ENCODE results near the gene SLC6A13. TPM values are rescaled to one million over a fixed set of nuclear protein-coding genes. Genes with fewer than 3 reads are reported as not detected.

The SLC6A13 gene
- total RNA-seq, 1 experiment from 2014 or later: not detected

DNA sequence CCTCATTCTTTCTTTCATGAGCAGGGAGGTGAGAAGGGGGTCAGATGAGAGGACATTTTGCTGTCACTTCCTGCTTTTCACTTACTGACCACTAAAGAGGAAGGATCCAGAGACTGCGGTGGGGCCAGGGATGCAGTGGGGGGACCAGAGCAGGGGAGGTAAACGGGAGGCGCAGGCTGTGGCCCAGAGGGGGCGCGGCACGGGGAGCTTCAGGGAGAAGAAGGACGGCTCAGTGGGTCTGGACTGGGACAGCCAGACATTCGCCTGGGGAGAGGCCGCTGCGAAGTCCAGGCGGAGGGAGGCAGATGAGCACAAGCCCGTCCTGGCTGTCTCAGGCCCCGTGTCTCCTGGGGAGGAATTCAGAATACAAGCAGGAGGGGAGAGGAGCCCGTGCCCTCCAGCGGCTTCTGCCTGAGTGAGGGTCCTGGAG lies 89.9 kb downstream of the SLC6A13 start:
- Histone ChIP-seq H3K23ac (ENCODE audit: insufficient read length, low read depth, low read length) (no peak overlapping the region), H3K9me3 (ENCODE audit: control insufficient read depth, low read depth, low read length) (no peaks in the 10 kb centered on the region), H2BK20ac (ENCODE audit: low read depth, low read length, poor library complexity, severe bottlenecking) (no peak overlapping the region), H2BK12ac (ENCODE audit: insufficient read length, low read depth, low read length) (no peak overlapping the region), H2BK120ac (ENCODE audit: low read depth, low read length, poor library complexity, severe bottlenecking) (no peak overlapping the region), H3K4ac (ENCODE audit: low read depth, low read length) (no peak overlapping the region), H3K14ac (ENCODE audit: insufficient read depth, low read length) (no peak overlapping the region), H3K4me1 (ENCODE audit: insufficient read depth, low read length) (peaks cover 6% of the 10 kb centered on the region; the same call in 1 of the 2 replicates), H4K5ac (ENCODE audit: insufficient read length, low read depth, low read length) (no peak overlapping the region), H3K79me1 (ENCODE audit: insufficient read depth, low read depth, low read length, poor library complexity, severe bottlenecking) (no peaks in the 10 kb centered on the region), H2BK5ac (ENCODE audit: insufficient read length, low read length) (no peak overlapping the region), H2BK15ac (ENCODE audit: low read depth, low read length) (no peak overlapping the region), H2AK5ac (ENCODE audit: insufficient read length, low read length) (no peak overlapping the region), H3K9ac (ENCODE audit: extremely low read depth, insufficient read length, low read length) (no peak overlapping the region), H2AFZ (ENCODE audit: low read length) (no peak overlapping the region), H3T11ph (ENCODE audit: low read length) (no peak overlapping the region), H3K18ac (ENCODE audit: insufficient read length, low read depth, low read length) (no peak overlapping the region), H4K20me1 (ENCODE audit: control insufficient read depth, insufficient read depth, insufficient read length) (no peaks in the 10 kb centered on the region), H4K8ac (replicated peaks; ENCODE audit: insufficient read length, low read depth, low read length) (no peak overlapping the region), H3K23me2 (ENCODE audit: insufficient read length, low read depth, low read length, poor library complexity, severe bottlenecking) (no peaks in the 10 kb centered on the region), H4K91ac (ENCODE audit: insufficient read length, low read depth, low read length) (no peak overlapping the region), H3K27me3 (ENCODE audit: insufficient read depth, low read length) (no peaks in the 10 kb centered on the region), H3K27ac (ENCODE audit: insufficient read length, low read depth, low read length) (no peak overlapping the region), H3K56ac (ENCODE audit: insufficient read length, low read depth, low read length) (no peak overlapping the region), H3K79me2 (ENCODE audit: insufficient read depth, low read length) (no peaks in the 10 kb centered on the region), H3K4me2 (ENCODE audit: insufficient read depth, insufficient read length, low read length) (no peak overlapping the region)
- no peak overlapping the region; a peak in 1 of 5 replicates for H3K4me3 Mint-ChIP-seq
- TF ChIP-seq, protein P1, sequence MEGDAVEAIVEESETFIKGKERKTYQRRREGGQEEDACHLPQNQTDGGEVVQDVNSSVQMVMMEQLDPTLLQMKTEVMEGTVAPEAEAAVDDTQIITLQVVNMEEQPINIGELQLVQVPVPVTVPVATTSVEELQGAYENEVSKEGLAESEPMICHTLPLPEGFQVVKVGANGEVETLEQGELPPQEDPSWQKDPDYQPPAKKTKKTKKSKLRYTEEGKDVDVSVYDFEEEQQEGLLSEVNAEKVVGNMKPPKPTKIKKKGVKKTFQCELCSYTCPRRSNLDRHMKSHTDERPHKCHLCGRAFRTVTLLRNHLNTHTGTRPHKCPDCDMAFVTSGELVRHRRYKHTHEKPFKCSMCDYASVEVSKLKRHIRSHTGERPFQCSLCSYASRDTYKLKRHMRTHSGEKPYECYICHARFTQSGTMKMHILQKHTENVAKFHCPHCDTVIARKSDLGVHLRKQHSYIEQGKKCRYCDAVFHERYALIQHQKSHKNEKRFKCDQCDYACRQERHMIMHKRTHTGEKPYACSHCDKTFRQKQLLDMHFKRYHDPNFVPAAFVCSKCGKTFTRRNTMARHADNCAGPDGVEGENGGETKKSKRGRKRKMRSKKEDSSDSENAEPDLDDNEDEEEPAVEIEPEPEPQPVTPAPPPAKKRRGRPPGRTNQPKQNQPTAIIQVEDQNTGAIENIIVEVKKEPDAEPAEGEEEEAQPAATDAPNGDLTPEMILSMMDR (conservative IDR thresholded peaks at IDR 0.05): no peak
- no peak for DNase-seq
- no peak overlapping the region for H3K27ac Mint-ChIP-seq
- WGBS (ENCODE audit: extremely low coverage, insufficient read length, low lambda C conversion rate): no CpG with 5 or more reads among the region's 15 CpGs
- no peaks in the 10 kb centered on the region; a peak in 2 of 7 replicates for H3K36me3 Mint-ChIP-seq (ENCODE audit: insufficient read depth in 1 of 3, low read depth in 3 of 3)
- no peaks in the 10 kb centered on the region for H3K9me3 Mint-ChIP-seq
- H3K4me1 Mint-ChIP-seq: peaks cover 40 to 64% of the 10 kb centered on the region in 2 experiments
- H3K27me3 Mint-ChIP-seq (ENCODE audit: low read depth): peaks cover 19% of the 10 kb centered on the region

Data from H9 (cell line).